Activated T-helper 17 cell treated with anti-CD3 and anti-CD28 coated beads, Interleukin-2, amount 50 U/mL, for 72 hours (primary cell): Measurements from ENCODE around the gene PBRM1. TPM values are rescaled to one million over a fixed set of nuclear protein-coding genes. Genes with fewer than 3 reads are reported as not detected.

Experiments used
- ATAC-seq: fragments of 150-1000 bp; cut with Tn5 transposase; replicated peaks from 2 replicates; pipeline ENCODE4 v1.10.0; 2021; ENCODE audit warnings: mild to moderate bottlenecking, moderate library complexity
- H3K27ac Mint-ChIP-seq: one replicate; pipeline ENCODE4 v1.8.0; 2022; ENCODE audit warnings: mixed read lengths
- H3K27me3 Mint-ChIP-seq: one replicate; pipeline ENCODE4 v1.8.0; 2022; ENCODE audit warnings: mixed read lengths
- H3K36me3 Mint-ChIP-seq: one replicate; pipeline ENCODE4 v1.8.0; 2022; ENCODE audit warnings: low read depth, mild to moderate bottlenecking, mixed read lengths
- H3K4me1 Mint-ChIP-seq: one replicate; pipeline ENCODE4 v1.8.0; 2022; ENCODE audit warnings: mixed read lengths
- H3K4me3 Mint-ChIP-seq: one replicate; pipeline ENCODE4 v1.8.0; 2022; ENCODE audit warnings: mild to moderate bottlenecking, mixed read lengths
- H3K9me3 Mint-ChIP-seq: one replicate; pipeline ENCODE4 v1.8.0; 2022; ENCODE audit warnings: mixed read lengths
- total RNA-seq, 2 donors: library from RNA; stranded (reverse); gene quantifications; one replicate each; pipeline ENCODE4 v1.2.3, GENCODE V29; 2022

The PBRM1 gene
- total RNA-seq, 2 donors from 2014 or later: 88.4 to 88.6 TPM

DNA sequence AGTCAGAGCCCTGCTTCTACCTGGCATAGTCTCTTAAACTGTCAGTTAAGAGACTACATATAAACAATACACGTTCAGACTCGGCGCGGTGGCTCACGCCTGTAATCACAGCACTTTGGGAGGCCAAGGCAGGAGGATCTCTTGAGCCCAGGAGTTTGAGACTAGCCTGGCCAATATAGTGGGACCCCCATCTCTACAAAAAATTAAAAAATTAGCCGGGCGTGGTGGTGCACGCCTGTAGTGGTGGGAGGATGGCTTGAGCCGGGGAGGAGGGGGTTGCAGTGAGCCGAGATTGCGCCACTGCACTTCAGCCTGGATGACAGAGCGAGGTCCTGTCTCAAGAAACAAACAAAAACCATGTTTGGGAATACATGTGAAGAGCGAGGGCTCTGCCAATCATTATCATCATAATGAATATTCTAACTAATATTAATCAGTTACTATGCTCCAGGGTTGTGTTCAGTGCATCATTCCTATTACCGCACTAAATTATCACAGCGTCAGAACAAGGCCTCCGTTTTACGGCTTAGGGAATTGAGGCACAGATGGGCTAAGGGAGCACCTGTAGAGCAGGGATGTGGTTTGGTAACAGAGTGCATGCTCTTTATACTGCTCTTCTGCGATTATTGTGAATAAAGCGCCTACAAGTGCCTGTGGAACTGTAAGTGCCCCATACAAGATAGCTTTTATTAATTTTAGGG, 150.2 kb downstream of the PBRM1 start:
- peak overlapping the region; percentile 99 for H3K27ac Mint-ChIP-seq
- no peaks in the 10 kb centered on the region for H3K9me3 Mint-ChIP-seq
- H3K4me1 Mint-ChIP-seq: peaks cover 25% of the 10 kb centered on the region
- no peaks in the 10 kb centered on the region for H3K27me3 Mint-ChIP-seq
- H3K36me3 Mint-ChIP-seq: peaks cover 37% of the 10 kb centered on the region
- H3K4me3 Mint-ChIP-seq: peak overlapping the region; percentile 88
- ATAC-seq: no peak

DNA sequence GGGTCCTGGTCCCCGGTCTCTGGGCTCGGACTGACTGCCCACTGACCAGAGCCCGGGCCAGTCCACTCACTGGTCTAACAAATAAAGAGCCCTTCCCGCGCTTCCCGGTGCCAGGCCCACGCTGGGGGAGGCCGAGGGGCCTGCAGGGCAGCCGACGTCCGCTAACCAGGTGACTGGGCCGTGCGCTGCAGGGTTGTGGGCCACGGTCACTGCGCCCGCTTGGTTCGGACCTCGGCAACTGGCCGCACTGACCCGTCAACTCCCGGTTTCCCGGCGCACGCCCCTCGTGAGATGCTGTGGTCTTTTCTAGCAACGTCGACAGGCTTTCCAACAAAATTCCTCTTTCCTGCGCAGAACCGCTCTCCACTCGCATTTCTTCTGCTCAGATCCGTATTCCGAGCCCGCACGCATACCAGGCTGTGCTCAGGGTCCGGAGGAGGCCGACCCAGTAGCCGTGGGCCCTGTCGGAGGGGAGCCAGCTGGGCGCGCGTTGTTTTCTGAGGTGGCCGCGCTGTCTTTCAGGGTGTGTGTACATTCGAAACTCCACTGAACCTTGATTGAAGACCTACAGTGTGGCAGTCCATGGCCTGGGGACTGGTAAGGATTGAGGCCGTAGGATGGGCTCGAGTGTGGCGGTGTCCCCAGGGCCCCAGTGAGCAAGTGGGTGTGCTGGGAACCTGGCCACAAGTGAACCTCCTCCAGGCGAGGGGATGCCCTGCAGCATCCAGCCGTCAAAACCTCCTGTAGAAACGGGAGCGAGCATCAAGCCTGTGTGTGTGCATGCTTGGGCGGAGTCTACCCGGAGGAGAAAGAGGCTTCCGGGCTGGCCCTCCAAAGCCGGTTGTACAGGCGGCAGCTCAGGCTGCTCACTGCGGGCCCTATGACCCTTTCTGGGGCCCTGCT, 151.2 kb downstream of the PBRM1 start:
- no peak for ATAC-seq
- peaks cover 25% of the 10 kb centered on the region for H3K4me1 Mint-ChIP-seq
- H3K9me3 Mint-ChIP-seq: no peaks in the 10 kb centered on the region
- no peaks in the 10 kb centered on the region for H3K27me3 Mint-ChIP-seq
- peak overlapping the region; percentile 88 for H3K4me3 Mint-ChIP-seq
- H3K27ac Mint-ChIP-seq: peak overlapping the region; percentile 85
- peaks cover 27% of the 10 kb centered on the region for H3K36me3 Mint-ChIP-seq

GRCh38 chr3:52533623-52534280, 152.0 kb downstream of the PBRM1 start, which contains the start of gene NT5DC2:
TSS of gene NT5DC2 (minus strand) at chr3:52533857. CDS start at chr3:52533737, 120 bp downstream.
- peak within 1 kb of the TSS; percentile 85 for H3K27ac Mint-ChIP-seq
- no peaks in the 10 kb centered on the region for H3K9me3 Mint-ChIP-seq
- H3K27me3 Mint-ChIP-seq: no peaks in the 10 kb centered on the region
- peak; percentile 39 for ATAC-seq
- peaks cover 19% of the 10 kb centered on the region for H3K36me3 Mint-ChIP-seq
- peaks cover 17% of the 10 kb centered on the region for H3K4me1 Mint-ChIP-seq
- H3K4me3 Mint-ChIP-seq: peak within 1 kb of the TSS; percentile 88

- Mint-ChIP-seq H3K9me3 (no peaks in the 10 kb centered on the region), H3K4me1 (peaks cover 13% of the 10 kb centered on the region), H3K36me3 (peaks cover 13% of the 10 kb centered on the region), H3K4me3 (peak overlapping the region; percentile 69), H3K27ac (no peak overlapping the region), H3K27me3 (no peaks in the 10 kb centered on the region)
- ATAC-seq: no peak
Measured at GRCh38 chr3:52532838-52533622, 152.7 kb downstream of the PBRM1 start.

DNA sequence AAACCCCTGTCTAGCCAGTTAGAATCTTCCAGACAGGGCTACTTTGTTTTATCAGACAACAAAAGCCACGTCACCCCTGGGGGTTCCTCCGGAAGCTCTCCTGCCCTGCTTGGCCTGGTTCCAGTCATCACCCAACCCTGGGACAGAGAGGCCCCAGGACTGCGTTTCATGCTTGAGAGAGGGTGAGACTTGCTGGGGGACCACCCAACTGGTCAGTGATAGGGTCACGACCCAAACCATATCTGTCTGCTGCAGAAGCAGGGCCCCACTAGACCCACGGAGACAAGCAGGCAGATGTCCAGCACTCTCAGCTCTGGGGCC, 153.2 kb downstream of the PBRM1 start:
- Mint-ChIP-seq H3K4me3 (peak overlapping the region; percentile 69), H3K4me1 (peaks cover 7% of the 10 kb centered on the region), H3K27me3 (no peaks in the 10 kb centered on the region), H3K27ac (no peak overlapping the region), H3K9me3 (no peaks in the 10 kb centered on the region), H3K36me3 (peaks cover 8% of the 10 kb centered on the region)
- ATAC-seq: no peak

DNA sequence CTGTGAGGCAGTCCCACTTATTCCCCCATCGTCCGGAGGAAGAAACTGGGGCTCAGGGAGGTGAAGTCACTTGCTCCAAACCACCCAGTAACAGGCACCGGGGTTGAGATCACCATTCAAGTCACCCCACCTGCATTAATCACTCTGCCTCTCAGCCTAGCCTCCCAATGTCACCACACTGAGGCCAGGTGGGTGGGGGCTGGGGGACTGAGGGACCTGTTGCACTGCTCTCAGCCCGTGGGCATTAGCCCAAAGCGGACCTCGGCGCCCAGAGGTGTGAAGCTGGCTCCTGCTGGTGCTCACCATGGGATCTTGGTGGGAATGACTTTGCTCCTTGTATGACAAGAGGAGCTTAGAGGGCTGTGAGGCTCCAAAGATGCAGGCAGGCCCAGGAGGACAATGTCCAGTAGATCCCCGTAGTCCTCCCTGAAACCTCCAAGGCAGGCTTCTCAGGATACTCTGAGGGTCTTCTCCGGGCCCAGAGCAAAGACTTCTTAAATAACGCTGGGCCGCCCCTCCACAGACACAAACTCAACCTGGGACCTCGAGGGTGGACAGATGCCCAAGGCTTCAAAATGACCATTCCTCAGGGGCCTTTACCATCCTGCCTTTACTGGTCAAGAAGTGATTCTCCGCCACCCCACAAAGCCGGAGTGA, 153.7 kb downstream of the PBRM1 start:
- Mint-ChIP-seq H3K9me3 (no peaks in the 10 kb centered on the region), H3K4me3 (peak overlapping the region; percentile 69), H3K4me1 (peaks cover 4% of the 10 kb centered on the region), H3K27me3 (no peaks in the 10 kb centered on the region), H3K36me3 (peaks cover 6% of the 10 kb centered on the region), H3K27ac (no peak overlapping the region)
- no peak for ATAC-seq

- H3K4me3 Mint-ChIP-seq: no peak overlapping the region
- ATAC-seq: no peak
- no peaks in the 10 kb centered on the region for H3K36me3 Mint-ChIP-seq
- no peaks in the 10 kb centered on the region for H3K27me3 Mint-ChIP-seq
- H3K4me1 Mint-ChIP-seq: peaks cover 4% of the 10 kb centered on the region
- H3K27ac Mint-ChIP-seq: no peak overlapping the region
- no peaks in the 10 kb centered on the region for H3K9me3 Mint-ChIP-seq
Measured at GRCh38 chr3:52530918-52531826, 154.5 kb downstream of the PBRM1 start.

DNA sequence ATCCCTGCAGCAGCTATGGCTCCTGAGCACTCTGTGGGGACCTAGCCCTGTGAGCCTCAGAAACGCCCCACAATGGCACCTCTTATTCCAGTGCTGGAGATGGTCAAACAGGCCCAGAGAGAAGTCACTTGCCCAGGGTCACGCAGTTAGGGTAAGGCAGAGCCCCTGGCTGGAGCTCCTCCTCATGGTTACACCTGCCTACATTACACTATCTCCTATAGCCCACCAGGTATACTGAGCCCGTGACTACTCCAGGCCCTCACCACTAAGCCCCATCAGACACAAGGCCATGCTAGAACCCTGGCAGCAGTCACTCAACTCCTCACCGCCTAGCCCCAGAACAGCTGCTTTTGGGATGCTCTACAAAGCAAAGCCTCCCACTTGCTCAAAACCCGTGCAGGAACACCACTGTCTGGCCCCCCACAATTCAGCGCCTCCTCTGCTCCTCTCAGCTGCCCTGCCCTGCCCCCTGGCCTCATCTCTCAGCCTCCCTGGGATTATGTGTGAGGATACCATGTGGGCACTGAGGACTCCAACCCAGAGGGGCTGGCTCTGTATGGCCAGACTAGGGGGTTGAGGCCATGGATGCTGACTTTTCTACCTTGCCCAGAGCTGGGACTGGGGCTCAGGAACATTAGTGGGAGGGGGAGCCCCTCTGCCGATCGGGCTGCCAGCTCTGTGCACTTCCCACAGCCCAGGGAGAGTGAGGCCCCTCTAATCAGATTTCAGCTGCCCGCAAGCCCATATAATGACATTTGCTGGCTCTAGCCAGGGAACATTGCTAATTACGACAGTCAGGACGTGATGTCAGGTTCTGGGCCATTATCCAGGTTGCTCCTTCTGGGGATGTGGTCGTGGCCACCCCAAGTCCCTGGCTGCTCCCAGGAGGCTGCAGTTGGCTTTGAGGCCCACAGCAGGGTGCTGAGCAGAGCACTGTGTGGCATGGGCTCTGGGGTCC, 156.1 kb downstream of the PBRM1 start:
- no peaks in the 10 kb centered on the region for H3K27me3 Mint-ChIP-seq
- no peaks in the 10 kb centered on the region for H3K9me3 Mint-ChIP-seq
- no peaks in the 10 kb centered on the region for H3K36me3 Mint-ChIP-seq
- no peak for ATAC-seq
- H3K27ac Mint-ChIP-seq: no peak overlapping the region
- no peaks in the 10 kb centered on the region for H3K4me1 Mint-ChIP-seq
- H3K4me3 Mint-ChIP-seq: no peak overlapping the region

GRCh38 chr3:52528586-52529375, 156.9 kb downstream of the PBRM1 start:
- Mint-ChIP-seq H3K36me3 (no peaks in the 10 kb centered on the region), H3K4me1 (no peaks in the 10 kb centered on the region)

GRCh38 chr3:52527732-52528585, 157.8 kb downstream of the PBRM1 start:
- Mint-ChIP-seq H3K9me3 (no peaks in the 10 kb centered on the region), H3K36me3 (no peaks in the 10 kb centered on the region), H3K4me1 (no peaks in the 10 kb centered on the region), H3K27me3 (no peaks in the 10 kb centered on the region), H3K27ac (no peak overlapping the region), H3K4me3 (no peak overlapping the region)
- ATAC-seq: no peak

More at GRCh38 chr3:52528586-52529375, 156.9 kb downstream of the PBRM1 start:
- no peak overlapping the region for H3K27ac Mint-ChIP-seq
- ATAC-seq: no peak
- H3K9me3 Mint-ChIP-seq: no peaks in the 10 kb centered on the region
- no peak overlapping the region for H3K4me3 Mint-ChIP-seq
- H3K27me3 Mint-ChIP-seq: no peaks in the 10 kb centered on the region
